ENCODE data around the gene ACTR5. TPM values are rescaled to one million over a fixed set of nuclear protein-coding genes. Genes with fewer than 3 reads are reported as not detected.
"Not testable (repeated sequence)": the region's sequence is repeated elsewhere in the genome, so short reads cannot be mapped to it uniquely, and the experiment has no call there.

ACTR5 gene
- total RNA-seq, 4 donors from 2014 or later, result 7.8 to 13.9 (median 8.6) TPM

- Histone ChIP-seq H3K9me3 (no peaks in the 10 kb centered on the region), H3K27me3 (peaks cover 35% of the 10 kb centered on the region), H3K36me3 (no peaks in the 10 kb centered on the region), H3K27ac (no peak overlapping the region), H3K4me1 (no peaks in the 10 kb centered on the region), H3K4me3 (no peak overlapping the region)
- ATAC-seq, result no peak
- no peak for TF ChIP-seq POLR2A (IDR thresholded peaks at IDR 0.05)
- no peak for TF ChIP-seq POLR2AphosphoS5 (IDR thresholded peaks at IDR 0.05)
- TF ChIP-seq EP300 (IDR thresholded peaks at IDR 0.05), result no peak
- TF ChIP-seq CTCF (IDR thresholded peaks at IDR 0.05), result no peak
- 100% methylated on average over 1 of the region's 4 CpGs; no CpG with 5 or more reads in 1 of the 2 donors for WGBS, 2 donors (ENCODE audit: low coverage in 1 of 2)
Measured at GRCh38 chr20:38812709-38813573, 64.7 kb downstream of the ACTR5 start.

- not testable (repeated sequence) for H3K36me3 ChIP-seq, H3K4me1 ChIP-seq, H3K27ac ChIP-seq, H3K9me3 ChIP-seq, H3K4me3 ChIP-seq, ATAC-seq
- H3K27me3 ChIP-seq, result peaks cover 28% of the 10 kb centered on the region
- WGBS, 2 donors (ENCODE audit: low coverage in 1 of 2), result 85 to 100% methylated on average over 1 to 6 of the region's 6 CpGs
Measured at GRCh38 chr20:38813574-38813962, 65.3 kb downstream of the ACTR5 start.

- no peaks in the 10 kb centered on the region for H3K36me3 ChIP-seq
- no peak for ATAC-seq
- H3K4me1 ChIP-seq, result no peaks in the 10 kb centered on the region
- no peaks in the 10 kb centered on the region for H3K9me3 ChIP-seq
- H3K27ac ChIP-seq, result no peak overlapping the region
- H3K4me3 ChIP-seq, result no peak overlapping the region
- TF ChIP-seq EP300 (IDR thresholded peaks at IDR 0.05), result no peak
- TF ChIP-seq POLR2AphosphoS5 (IDR thresholded peaks at IDR 0.05), result no peak
- H3K27me3 ChIP-seq, result peaks cover 30% of the 10 kb centered on the region
Measured at GRCh38 chr20:38815446-38815845, 67.2 kb downstream of the ACTR5 start.

- peaks cover 26% of the 10 kb centered on the region for H3K27me3 ChIP-seq
- H3K4me3 ChIP-seq, result no peak overlapping the region
- no peaks in the 10 kb centered on the region for H3K36me3 ChIP-seq
- no peak overlapping the region for H3K27ac ChIP-seq
- H3K9me3 ChIP-seq, result peaks cover 0 to 11% (median 0%) of the 10 kb centered on the region in 3 donors
- TF ChIP-seq POLR2A (IDR thresholded peaks at IDR 0.05) (no peak), EP300 (IDR thresholded peaks at IDR 0.05) (no peak), POLR2AphosphoS5 (IDR thresholded peaks at IDR 0.05) (no peak), CTCF (IDR thresholded peaks at IDR 0.05) (no peak)
- no peak for ATAC-seq
- 64 to 73% methylated on average over 4 to 9 of the region's 9 CpGs for WGBS, 2 donors (ENCODE audit: low coverage in 1 of 2)
- no peaks in the 10 kb centered on the region for H3K4me1 ChIP-seq
Measured at GRCh38 chr20:38818113-38819065, 70.1 kb downstream of the ACTR5 start.

Small RNA genes lying within 50 kb of the gene (small RNA-seq; reads per million reads assigned to genes)
- 0 reads per million in 4 donors for gene RF00017

Other genes starting within 250 kb of the ACTR5 start
- not detected for gene ADIG, start 167.3 kb upstream of the ACTR5 start, total RNA-seq
- not detected for gene ARHGAP40, start 146.7 kb upstream of the ACTR5 start, total RNA-seq
- not detected for gene SLC32A1, start 24.0 kb upstream of the ACTR5 start, total RNA-seq
- 1 to 10 TPM; 4.1 to 10.0 (median 5.5) TPM for gene PPP1R16B, start 57.2 kb downstream of the ACTR5 start, total RNA-seq
- gene FAM83D, start 178.0 kb downstream of the ACTR5 start, total RNA-seq, result 100 to 1,000 TPM in 3 of 4 donors, 10 to 100 TPM in 1; 62.7 to 240 (median 158) TPM
- gene DHX35, start 213.9 kb downstream of the ACTR5 start, total RNA-seq, result 10 to 100 TPM; 23.0 to 34.1 (median 25.6) TPM

Measured in gastroesophageal sphincter (tissue), 4 donors.